HEK293 (cell line): Measurements from ENCODE around the gene PTGES2.

Experiments
- CTCF ChIA-PET: fragments of 350-600 bp; formaldehyde crosslinking; extraction: SDS; loops from one replicate; lab custom pipeline; 2021; ENCODE audit warnings: antibody characterized with exemption; lab: Yijun Ruan, JAX
- POLR2A ChIA-PET: fragments of 300-600 bp; formaldehyde crosslinking; extraction: SDS; loops from one replicate; lab custom pipeline; 2020; ENCODE audit warnings: antibody characterized with exemption, inconsistent platforms; lab: Yijun Ruan, JAX
- H3K27ac ChIP-seq: fragments of 200-500 bp; sonication (Bioruptor generic); 2 replicates; pipeline ENCODE4 v1.5.1; 2014; ENCODE audit warnings: low read depth, low read length, control low read depth, inconsistent platforms; ENCODE audit errors: extremely low read depth
- H3K36me3 ChIP-seq, 2 experiments: fragments of 200-500 bp in 1 of 2; sonication (Bioruptor generic) in 1 of 2; 1 replicate in 1 of 2; 2 replicates in 1 of 2; pipeline ENCODE4 v1.5.1; 2014 to 2017; ENCODE audit warnings: inconsistent platforms in 2 of 2, low read length in 2 of 2; ENCODE audit not compliant: control insufficient read depth in 2 of 2, insufficient read depth in 1 of 2
- H3K4me1 ChIP-seq: fragments of 200-500 bp; sonication (Bioruptor generic); 2 replicates; pipeline ENCODE4 v1.5.1; 2014; ENCODE audit warnings: mild to moderate bottlenecking, low read length, inconsistent platforms; ENCODE audit not compliant: control insufficient read depth, insufficient read depth
- H3K4me3 ChIP-seq: 2 replicates; pipeline ENCODE4 v1.5.1; 2011; ENCODE audit warnings: low read depth, mild to moderate bottlenecking, control low read depth, low read length, moderate library complexity
- H3K9me3 ChIP-seq: fragments of 200-500 bp; sonication (Bioruptor generic); 2 replicates; pipeline ENCODE4 v1.5.1; 2014; ENCODE audit warnings: low read depth, low read length, inconsistent platforms; ENCODE audit not compliant: control insufficient read depth, insufficient read depth
- BCL11B ChIP-seq: fragments of 450-650 bp; formaldehyde crosslinking; IDR thresholded peaks from 2 replicates; pipeline ENCODE4 v1.5.1; 2016; ENCODE audit warnings: low read depth, missing biosample characterization, missing genetic modification characterization
- HIC1 ChIP-seq: fragments of 450-650 bp; formaldehyde crosslinking; IDR thresholded peaks from 2 replicates; pipeline ENCODE4 v1.5.1; 2016; ENCODE audit warnings: missing biosample characterization, missing genetic modification characterization
- KLF8 ChIP-seq: fragments of 450-650 bp; formaldehyde crosslinking; IDR thresholded peaks from 2 replicates; pipeline ENCODE4 v1.5.1; 2016; ENCODE audit warnings: missing biosample characterization, missing genetic modification characterization
- PRDM1 ChIP-seq: fragments of 450-650 bp; formaldehyde crosslinking; IDR thresholded peaks from 2 replicates; pipeline ENCODE4; 2016; ENCODE audit warnings: missing biosample characterization, missing genetic modification characterization
- TCF7L2 ChIP-seq: IDR thresholded peaks from 2 replicates; pipeline ENCODE4 v1.6.1; 2011; ENCODE audit warnings: low read depth, mild to moderate bottlenecking, inconsistent platforms, low read length, moderate library complexity, borderline replicate concordance
- WT1 ChIP-seq: fragments of 450-650 bp; formaldehyde crosslinking; IDR thresholded peaks from 2 replicates; pipeline ENCODE4 v1.5.1; 2016; ENCODE audit warnings: missing biosample characterization, missing genetic modification characterization
- YY2 ChIP-seq: fragments of 450-650 bp; formaldehyde crosslinking; IDR thresholded peaks from 2 replicates; pipeline ENCODE4 v1.5.1; 2016; ENCODE audit warnings: missing biosample characterization, missing genetic modification characterization
- ZBTB11 ChIP-seq: fragments of 450-650 bp; formaldehyde crosslinking; conservative IDR thresholded peaks from 2 replicates; pipeline ENCODE4 v1.5.1; 2016; ENCODE audit warnings: low read depth, missing biosample characterization, missing genetic modification characterization
- ZNF112 ChIP-seq: fragments of 450-650 bp; formaldehyde crosslinking; IDR thresholded peaks from 2 replicates; pipeline ENCODE4 v1.5.0; 2017; ENCODE audit warnings: missing biosample characterization, missing genetic modification characterization
- ZNF121 ChIP-seq: fragments of 450-650 bp; formaldehyde crosslinking; IDR thresholded peaks from 2 replicates; pipeline ENCODE4 v1.5.1; 2016; ENCODE audit warnings: missing biosample characterization, missing genetic modification characterization
- ZNF398 ChIP-seq: fragments of 450-650 bp; formaldehyde crosslinking; IDR thresholded peaks from 2 replicates; pipeline ENCODE4 v1.5.1; 2017; ENCODE audit warnings: missing biosample characterization, missing genetic modification characterization
- ZNF488 ChIP-seq: fragments of 450-650 bp; formaldehyde crosslinking; IDR thresholded peaks from 2 replicates; pipeline ENCODE4 v1.5.1; 2016; ENCODE audit warnings: missing biosample characterization, missing genetic modification characterization
- ZNF600 ChIP-seq: fragments of 450-650 bp; formaldehyde crosslinking; IDR thresholded peaks from 2 replicates; pipeline ENCODE4 v1.5.1; 2016; ENCODE audit warnings: missing biosample characterization, missing genetic modification characterization
- ZSCAN23 ChIP-seq: fragments of 450-650 bp; formaldehyde crosslinking; IDR thresholded peaks from 2 replicates; pipeline ENCODE4 v1.5.1; 2016; ENCODE audit warnings: missing biosample characterization, missing genetic modification characterization
- ZSCAN30 ChIP-seq: fragments of 450-650 bp; IDR thresholded peaks from 2 replicates; pipeline ENCODE4 v1.5.1; 2018; ENCODE audit warnings: missing biosample characterization, mild to moderate bottlenecking, missing genetic modification characterization, moderate library complexity
- ZSCAN5A ChIP-seq: fragments of 450-650 bp; formaldehyde crosslinking; IDR thresholded peaks from 2 replicates; pipeline ENCODE4 v1.5.1; 2016; ENCODE audit warnings: missing biosample characterization, missing genetic modification characterization

PTGES2 gene

GRCh38 chr9:128094166-128094949 is 33.2 kb downstream of the PTGES2 start (continued):
- TF ChIP-seq WT1: no peak; the same call in 1 of the 2 replicates

GRCh38 chr9:128093011-128093410 is 34.5 kb downstream of the PTGES2 start:
- Histone ChIP-seq H3K9me3 (no peaks in the 10 kb centered on the region), H3K4me3 (no peak overlapping the region), H3K4me1 (0 out of 2 replicates have a peak, but pooled peaks cover 7% of the 10 kb centered on the region), H3K27ac (no peak overlapping the region), H3K36me3 (no peaks in the 10 kb centered on the region)
- TF ChIP-seq BCL11B (tag by site-specific recombination) (no peak), ZNF121 (tag by site-specific recombination) (no peak), ZSCAN5A (tag by site-specific recombination) (no peak), YY2 (tag by site-specific recombination) (no peak), ZNF488 (tag by site-specific recombination) (no peak), ZNF112 (tag by site-specific recombination) (no peak), KLF8 (tag by site-specific recombination) (no peak), ZNF600 (tag by site-specific recombination) (no peak), ZSCAN23 (tag by site-specific recombination) (no peak), ZSCAN30 (tag by site-specific recombination) (no peak), ZNF398 (tag by site-specific recombination) (no peak), HIC1 (tag by site-specific recombination) (no peak), TCF7L2 (no peak)
- ChIA-PET POLR2A (interaction anchor here (2.2 kb wide), 1 partner anchor 26 kb away, joined by 9 read pairs; the partner anchor contains the start of gene NAIF1), CTCF (interaction anchor here (0.6 to 2.8 kb wide), 9 partner anchors 8 to 123 kb away, joined by 3 to 22 read pairs (median 4); no protein-coding TSS in a partner anchor)

GRCh38 chr9:128092199-128092977 is 35.1 kb downstream of the PTGES2 start:
- H3K9me3 ChIP-seq: no peaks in the 10 kb centered on the region
- no peak overlapping the region for H3K27ac ChIP-seq
- 0 out of 2 replicates have a peak, but pooled peaks cover 4% of the 10 kb centered on the region for H3K4me1 ChIP-seq
- H3K36me3 ChIP-seq: no peaks in the 10 kb centered on the region
- TF ChIP-seq PRDM1 (tag by site-specific recombination) (peak; percentile 59; the same call in 1 of the 2 replicates), ZBTB11 (tag by site-specific recombination) (no peak)
- ChIA-PET POLR2A (interaction anchor here (1.1 kb wide), 1 partner anchor 25 kb away, joined by 3 read pairs; the partner anchor contains the start of gene NAIF1), CTCF (interaction anchor here (0.6 to 2.8 kb wide), 7 partner anchors 8 to 94 kb away, joined by 3 to 22 read pairs (median 4); no protein-coding TSS in a partner anchor)
- H3K4me3 ChIP-seq: no peak overlapping the region
